ENCODE results near the gene NDUFA6. TPM values are rescaled to one million over a fixed set of nuclear protein-coding genes. Genes with fewer than 3 reads are reported as not detected.

NDUFA6 gene
- total and polyA plus RNA-seq, 7 donors, result 149 to 253 (median 181) TPM

- TF ChIP-seq CTCF (IDR thresholded peaks at IDR 0.05), result no peak
- no peak for DNase-seq
These were observed 23.6 kb downstream of the NDUFA6 start for GRCh38 chr22:42066937-42067336.

GRCh38 chr22:42066126-42066761, 24.3 kb downstream of the NDUFA6 start:
- 94 to 97% (median 95%) methylated on average over 6 to 7 of the region's 7 CpGs for WGBS, 3 donors
- Histone ChIP-seq H3K9me3 (no peaks in the 10 kb centered on the region), H3K4me3 (no peak overlapping the region), H3K36me3 (ENCODE audit: insufficient read depth in 1 of 2, low read depth in 1 of 2) (peaks cover 0 to 64% of the 10 kb centered on the region in 2 donors), H3K27ac (no peak overlapping the region), H3K27me3 (ENCODE audit: insufficient read depth in 3 of 3, low read length in 2 of 3) (no peaks in the 10 kb centered on the region), H3K4me1 (peaks cover 12% of the 10 kb centered on the region)
- DNase-seq (no peak), ATAC-seq (no peak)
- TF ChIP-seq CTCF (IDR thresholded peaks at IDR 0.05), result no peak
- intact Hi-C loops (cut with DNase I), result loop anchor here in 1 of 2 donors (10.0 kb wide), 1 partner anchor 251 kb away; no protein-coding TSS in a partner anchor

More at GRCh38 chr22:42066937-42067336, 23.6 kb downstream of the NDUFA6 start:
- intact Hi-C loops (cut with DNase I), result loop anchor here in 1 of 2 donors (10.0 kb wide), 1 partner anchor 252 kb away; no protein-coding TSS in a partner anchor
- no peak overlapping the region for H3K4me3 ChIP-seq
- WGBS, 3 donors, result 94 to 97% (median 95%) methylated on average over 10 of the region's 10 CpGs
- peaks cover 18% of the 10 kb centered on the region for H3K4me1 ChIP-seq
- H3K36me3 ChIP-seq (ENCODE audit: insufficient read depth in 1 of 2, low read depth in 1 of 2), result peaks cover 0 to 57% of the 10 kb centered on the region in 2 donors
- no peaks in the 10 kb centered on the region for H3K27me3 ChIP-seq (ENCODE audit: insufficient read depth in 3 of 3, low read length in 2 of 3)
- H3K9me3 ChIP-seq, result no peaks in the 10 kb centered on the region
- ATAC-seq, result no peak
- H3K27ac ChIP-seq, result no peak overlapping the region

- WGBS, 3 donors, result 83 to 88% (median 85%) methylated on average over 13 of the region's 13 CpGs
- Histone ChIP-seq H3K36me3 (ENCODE audit: insufficient read depth in 1 of 2, low read depth in 1 of 2) (peaks cover 0 to 71% of the 10 kb centered on the region in 2 donors), H3K4me1 (peaks cover 9% of the 10 kb centered on the region), H3K9me3 (no peaks in the 10 kb centered on the region), H3K27me3 (ENCODE audit: insufficient read depth in 3 of 3, low read length in 2 of 3) (no peaks in the 10 kb centered on the region), H3K4me3 (no peak overlapping the region), H3K27ac (no peak overlapping the region)
- no peak for ATAC-seq
- intact Hi-C loops (cut with DNase I), result loop anchor here in 1 of 2 donors (10.0 kb wide), 1 partner anchor 251 kb away; no protein-coding TSS in a partner anchor
- DNase-seq, result no peak
- no peak for TF ChIP-seq CTCF (IDR thresholded peaks at IDR 0.05)
These were observed 25.0 kb downstream of the NDUFA6 start for GRCh38 chr22:42065438-42066125.

GRCh38 chr22:42064629-42065028, 25.9 kb downstream of the NDUFA6 start:
- 79 to 96% (median 80%) methylated on average over 1 of the region's 1 CpG for WGBS, 3 donors
- ATAC-seq, result no peak

More at GRCh38 chr22:42064629-42065028, 25.9 kb downstream of the NDUFA6 start:
- peaks cover 5% of the 10 kb centered on the region for H3K4me1 ChIP-seq
- DNase-seq, result no peak
- H3K36me3 ChIP-seq (ENCODE audit: insufficient read depth in 1 of 2, low read depth in 1 of 2), result peaks cover 0 to 80% of the 10 kb centered on the region in 2 donors
- H3K27ac ChIP-seq, result no peak overlapping the region
- H3K27me3 ChIP-seq (ENCODE audit: insufficient read depth in 3 of 3, low read length in 2 of 3), result no peaks in the 10 kb centered on the region
- no peak overlapping the region for H3K4me3 ChIP-seq
- intact Hi-C loops (cut with DNase I), result loop anchor here in 1 of 2 donors (10.0 kb wide), 1 partner anchor 250 kb away; no protein-coding TSS in a partner anchor
- no peak for TF ChIP-seq CTCF (IDR thresholded peaks at IDR 0.05)
- no peaks in the 10 kb centered on the region for H3K9me3 ChIP-seq

Measured in psoas muscle (tissue), 8 donors.